Endothelial cell of umbilical vein (primary cell): ENCODE data around the gene OR10A6. TPM values are rescaled to one million over a fixed set of nuclear protein-coding genes. Genes with fewer than 3 reads are reported as not detected.

Experiments
- BruUV-seq: library from RNA; stranded (reverse); fragments of 400-500 nt; replicated peaks from 2 replicates; lab custom pipeline; 2021; lab: Mats Ljungman, UMichigan
- CTCF ChIA-PET: fragments of 300-600, 350-600 bp; sonication (Branson Sonifier 250); formaldehyde crosslinking; loops from one replicate; lab custom pipeline; 2021; ENCODE audit warnings: antibody characterized with exemption, inconsistent platforms; lab: Charles Lee
- POLR2A ChIA-PET: fragments of 300-600, 350-600 bp; sonication (Branson Sonifier 250); formaldehyde crosslinking; loops from one replicate; lab custom pipeline; 2021; ENCODE audit warnings: antibody characterized with exemption, inconsistent platforms; lab: Charles Lee
- DNase-seq: peaks from one replicate; pipeline ENCODE4 v3.0.0-alpha.2; 2011; ENCODE audit warnings: low read depth, low spot score
- FAIRE-seq: peaks from 2 replicates; lab custom pipeline; 2011; peaks lifted over from hg19 to GRCh38; lab: Jason Lieb, UNC
- H2AFZ ChIP-seq: 2 replicates; pipeline ENCODE4 v1.6.0; 2012; ENCODE audit warnings: low read depth, low read length, control low read depth, inconsistent platforms
- H3K27ac ChIP-seq: 2 replicates; pipeline ENCODE4 v1.5.1; 2011; ENCODE audit warnings: low read depth, mild to moderate bottlenecking, control low read depth, low read length, moderate library complexity; ENCODE audit not compliant: insufficient read depth
- H3K27me3 ChIP-seq, 2 experiments: 2 replicates each; pipeline versions ENCODE4 v1.6.0 to v1.6.1; 2011; ENCODE audit warnings: low read length in 2 of 2, mixed read lengths in 1 of 2; ENCODE audit not compliant: control insufficient read depth in 2 of 2, insufficient read depth in 2 of 2
- H3K36me3 ChIP-seq, 2 experiments: 2 replicates in 1 of 2; 3 replicates in 1 of 2; pipeline ENCODE4 v1.5.1; 2011; ENCODE audit warnings: low read length in 2 of 2, mild to moderate bottlenecking in 1 of 2, moderate library complexity in 1 of 2; ENCODE audit not compliant: control insufficient read depth in 2 of 2, insufficient read depth in 2 of 2; ENCODE audit errors: extremely low read depth in 1 of 2
- H3K4me1 ChIP-seq: 3 replicates; pipeline ENCODE4 v1.5.1; 2011; ENCODE audit warnings: mild to moderate bottlenecking, low read length; ENCODE audit not compliant: control insufficient read depth, insufficient read depth; ENCODE audit errors: extremely low read depth
- H3K4me2 ChIP-seq: 2 replicates; pipeline ENCODE4 v1.6.1; 2011; ENCODE audit warnings: low read length, control low read depth, mixed read lengths; ENCODE audit not compliant: insufficient read depth
- H3K4me3 ChIP-seq, 3 experiments: fragments of 200-600 bp in 1 of 3; sonication (generic), shearing (Covaris generic) in 1 of 3; replicated peaks in 1 of 3; 2 replicates each; pipeline ENCODE4 v1.5.1; 2011 to 2016; ENCODE audit warnings: control low read depth in 3 of 3, low read length in 3 of 3, mild to moderate bottlenecking in 2 of 3, inconsistent platforms in 1 of 3, low read depth in 1 of 3, moderate library complexity in 1 of 3; ENCODE audit not compliant: insufficient read depth in 1 of 3
- H3K79me2 ChIP-seq: 2 replicates; pipeline ENCODE4 v1.6.0; 2012; ENCODE audit warnings: low read length, inconsistent platforms; ENCODE audit not compliant: control insufficient read depth, insufficient read depth
- H3K9ac ChIP-seq: replicated peaks from 2 replicates; pipeline ENCODE3; 2011; ENCODE audit warnings: low read length, control low read depth; ENCODE audit not compliant: insufficient read depth; ENCODE audit errors: extremely low read depth
- H3K9me1 ChIP-seq: replicated peaks from 3 replicates; pipeline ENCODE4 v1.6.0; 2011; ENCODE audit warnings: mild to moderate bottlenecking, low read length; ENCODE audit not compliant: control insufficient read depth, insufficient read depth; ENCODE audit errors: extremely low read depth
- H3K9me3 ChIP-seq: replicated peaks from 2 replicates; pipeline ENCODE4 v1.5.1; 2012; ENCODE audit warnings: low read length, inconsistent platforms; ENCODE audit not compliant: control insufficient read depth, insufficient read depth
- H4K20me1 ChIP-seq: replicated peaks from 2 replicates; pipeline ENCODE3; 2011; ENCODE audit warnings: mild to moderate bottlenecking, low read length; ENCODE audit not compliant: control insufficient read depth, insufficient read depth; ENCODE audit errors: extremely low read depth
- CTCF ChIP-seq, 2 donors: IDR thresholded peaks; 1 replicate in 1 of 2; 2 replicates in 1 of 2; pipeline ENCODE4 v1.5.1; 2011; ENCODE audit warnings: low read length in 2 of 2, mild to moderate bottlenecking in 2 of 2, moderate library complexity in 2 of 2, control low read depth in 1 of 2, inconsistent platforms in 1 of 2, low read depth in 1 of 2; ENCODE audit not compliant: insufficient read depth in 1 of 2; ENCODE audit errors: extremely low read depth in 1 of 2
- EZH2 ChIP-seq: IDR thresholded peaks from 2 replicates; pipeline ENCODE4 v1.6.1; 2012; ENCODE audit warnings: borderline replicate concordance, low read depth, mild to moderate bottlenecking, moderate library complexity, low read length, inconsistent platforms; ENCODE audit not compliant: severe bottlenecking
- FOS ChIP-seq: IDR thresholded peaks from 2 replicates; pipeline ENCODE4 v1.6.1; 2011; ENCODE audit warnings: mild to moderate bottlenecking, low read length, moderate library complexity, borderline replicate concordance; ENCODE audit not compliant: insufficient read depth
- GATA2 ChIP-seq: IDR thresholded peaks from 2 replicates; pipeline ENCODE4 v1.7.0; 2011; ENCODE audit warnings: low read depth, mild to moderate bottlenecking, moderate library complexity, mixed read lengths, low read length; ENCODE audit not compliant: insufficient read length, insufficient read depth
- JUN ChIP-seq: IDR thresholded peaks from 2 replicates; pipeline ENCODE4 v1.6.1; 2011; ENCODE audit warnings: borderline replicate concordance, low read depth; ENCODE audit not compliant: insufficient read length, insufficient read depth
- MAX ChIP-seq: IDR thresholded peaks from 2 replicates; pipeline ENCODE4 v1.6.1; 2011; ENCODE audit not compliant: insufficient read depth, insufficient read length
- MYC ChIP-seq: IDR thresholded peaks from one replicate; pipeline ENCODE4 v1.6.1; 2011; ENCODE audit warnings: mild to moderate bottlenecking, low read depth, low read length
- POLR2A ChIP-seq: IDR thresholded peaks from 2 replicates; pipeline ENCODE4 v1.6.1; 2012; ENCODE audit warnings: low read depth, mild to moderate bottlenecking, control low read depth, low read length
- dilution Hi-C: fragments of 300-500 bp; cut with MboI; formaldehyde crosslinking; loops from one replicate; pipeline ENCODE4 v1.15.0; 2019; ENCODE audit warnings: low sequenced_read_pairs; ENCODE audit not compliant: extremely low pct_ligation_motif_present
- intact Hi-C: fragments of 100-400 bp; cut with micrococcal nuclease; formaldehyde crosslinking; loops from one replicate; pipeline ENCODE4 v1.10.0; 2022
- polyA plus RNA-seq, 4 experiments: library from polyadenylated mRNA; depleted of rRNA in 3 of 4; stranded (reverse) in 3 of 4; unstranded in 1 of 4; fragments of >200 nt; gene quantifications; 2 replicates each; pipeline versions ENCODE4 v1.2.1 to v1.2.3, GENCODE V29; 2011 to 2012; ENCODE audit warnings: missing spikeins in 1 of 4
- total RNA-seq: library from RNA; stranded (reverse); gene quantifications from 2 replicates; pipeline ENCODE4 v1.2.3, GENCODE V29; 2021

OR10A6 gene
- total and polyA plus RNA-seq, 2 donors (not counting 3 experiments of a cell fraction or from before 2014, with no cell fraction given) = not detected

- Histone ChIP-seq H4K20me1 (no peaks in the 10 kb centered on the region), H3K9ac (no peak overlapping the region), H3K4me1 (peaks cover 4% of the 10 kb centered on the region), H3K79me2 (no peaks in the 10 kb centered on the region), H3K36me3 (no peaks in the 10 kb centered on the region), H3K4me2 (no peak overlapping the region), H2AFZ (peak overlapping the region; percentile 98), H3K9me1 (no peaks in the 10 kb centered on the region), H3K27me3 (peaks cover 12 to 17% of the 10 kb centered on the region in 2 experiments), H3K9me3 (no peaks in the 10 kb centered on the region), H3K4me3 (no peak overlapping the region), H3K27ac (no peak overlapping the region)
- ChIA-PET CTCF (interaction anchor here (1.0 to 7.7 kb wide), 13 partner anchors 10 to 206 kb away, joined by 3 to 132 read pairs (median 6); partner anchors contain the start of genes EIF3F and OR10A3), POLR2A (no interaction called here)
- TF ChIP-seq MYC = no peak
- peak; percentile 61 to 66 for TF ChIP-seq CTCF (IDR thresholded peaks at IDR 0.05; ENCODE audit: extremely low read depth in 1 of 2, insufficient read depth in 1 of 2, low read depth in 1 of 2, low read length in 2 of 2)
- FAIRE-seq = peak; percentile 92
- DNase-seq = peak; percentile 68
- intact Hi-C loops (loop anchor here (1.0 to 5.0 kb wide), 4 partner anchors 84 to 206 kb away; partner anchors contain the start of gene EIF3F), dilution Hi-C loops (no loop called here)
- no TSS peak for BruUV-seq
Measured at GRCh38 chr11:7892840-7893254, 38.2 kb downstream of the OR10A6 start.

GRCh38 chr11:7892059-7892699, 38.9 kb downstream of the OR10A6 start:
- peak overlapping the region; percentile 26 for H2AFZ ChIP-seq
- intact Hi-C loops (loop anchor here (1.0 to 5.0 kb wide), 4 partner anchors 85 to 207 kb away; partner anchors contain the start of gene EIF3F), dilution Hi-C loops (no loop called here)
- CTCF ChIA-PET = interaction anchor here (1.0 to 7.7 kb wide), 12 partner anchors 11 to 207 kb away, joined by 3 to 132 read pairs (median 7); partner anchors contain the start of genes EIF3F and OR10A3
- TF ChIP-seq GATA2 = no peak
- no peak for TF ChIP-seq JUN
- no peak for TF ChIP-seq CTCF (IDR thresholded peaks at IDR 0.05; ENCODE audit: extremely low read depth in 1 of 2, insufficient read depth in 1 of 2, low read depth in 1 of 2, low read length in 2 of 2)
- no peak for TF ChIP-seq FOS
- TF ChIP-seq POLR2A = no peak
- no peak for TF ChIP-seq MYC
- TF ChIP-seq EZH2 = no peak
- TF ChIP-seq MAX = no peak
- H3K27me3 ChIP-seq = peaks cover 12 to 17% of the 10 kb centered on the region in 2 experiments
- H3K4me1 ChIP-seq = peaks cover 4% of the 10 kb centered on the region
- no TSS peak for BruUV-seq
- no peaks in the 10 kb centered on the region for H3K79me2 ChIP-seq
- H3K4me2 ChIP-seq = no peak overlapping the region
- H3K36me3 ChIP-seq = no peaks in the 10 kb centered on the region
- H3K9me3 ChIP-seq = no peaks in the 10 kb centered on the region
- H4K20me1 ChIP-seq = no peaks in the 10 kb centered on the region
- POLR2A ChIA-PET = no interaction called here
- H3K9ac ChIP-seq = no peak overlapping the region
- FAIRE-seq = peak; percentile 24
- peak; percentile 11 for DNase-seq
- H3K4me3 ChIP-seq = no peak overlapping the region
- H3K27ac ChIP-seq = no peak overlapping the region
- H3K9me1 ChIP-seq = no peaks in the 10 kb centered on the region
